GM11168 (cell line): ENCODE results near the gene DEFB124.
"Not testable (repeated sequence)": the region's sequence is repeated elsewhere in the genome, so short reads cannot be mapped to it uniquely, and the experiment has no call there.

Source experiments
- in situ Hi-C: fragments of 300-500 bp; cut with MboI; formaldehyde crosslinking; loops from one replicate; pipeline ENCODE4 v1.12.0; 2022; ENCODE audit warnings: low sequenced_read_pairs; ENCODE audit not compliant: unreplicated experiment

DEFB124 gene

GRCh38 chr20:31474758-31475427, at the start of gene DEFB124, which contains the start of gene REM1:
Gene DEFB124, minus strand, starts transcription at chr20:31475127. Its CDS starts 2,114 bp downstream, at chr20:31473013.
Gene REM1, plus strand, starts transcription at chr20:31475288. Its CDS starts 1,158 bp downstream, at chr20:31476446.
- in situ Hi-C loops = no loop called here

- in situ Hi-C loops = no loop called here
These were observed 48.7 kb upstream of the DEFB124 start for GRCh38 chr20:31523361-31524283.

GRCh38 chr20:31522731-31523130, 47.8 kb upstream of the DEFB124 start:
- in situ Hi-C loops = no loop called here

GRCh38 chr20:31521267-31521666, 46.3 kb upstream of the DEFB124 start:
- in situ Hi-C loops = not testable (repeated sequence)

- in situ Hi-C loops = no loop called here
These were observed 42.4 kb upstream of the DEFB124 start for GRCh38 chr20:31517373-31517772.

GRCh38 chr20:31516651-31517050, 41.7 kb upstream of the DEFB124 start:
- in situ Hi-C loops = no loop called here

GRCh38 chr20:31516166-31516565, 41.2 kb upstream of the DEFB124 start:
- in situ Hi-C loops = no loop called here

- in situ Hi-C loops = no loop called here
These were observed 40.8 kb upstream of the DEFB124 start for GRCh38 chr20:31515775-31516107.

GRCh38 chr20:31515072-31515774, 40.3 kb upstream of the DEFB124 start:
- in situ Hi-C loops = no loop called here

- in situ Hi-C loops = no loop called here
These were observed 39.5 kb upstream of the DEFB124 start, which contains the start of gene HM13 for GRCh38 chr20:31514154-31515071. Gene HM13, plus strand, starts transcription at chr20:31514442. Its CDS starts 110 bp downstream, at chr20:31514552.

GRCh38 chr20:31508517-31509244, 33.8 kb upstream of the DEFB124 start:
- in situ Hi-C loops = no loop called here

GRCh38 chr20:31505903-31506302, 31.0 kb upstream of the DEFB124 start:
- in situ Hi-C loops = no loop called here

GRCh38 chr20:31502884-31503673, 28.2 kb upstream of the DEFB124 start:
- in situ Hi-C loops = loop anchor here (5.0 kb wide), 1 partner anchor 51 kb away; no protein-coding TSS in a partner anchor

GRCh38 chr20:31500527-31500926, 25.6 kb upstream of the DEFB124 start:
- in situ Hi-C loops = loop anchor here (5.0 kb wide), 1 partner anchor 48 kb away; no protein-coding TSS in a partner anchor

- in situ Hi-C loops = no loop called here
These were observed 23.1 kb upstream of the DEFB124 start for GRCh38 chr20:31497838-31498540.

GRCh38 chr20:31496761-31497295, 21.9 kb upstream of the DEFB124 start:
- in situ Hi-C loops = no loop called here

- in situ Hi-C loops = no loop called here
These were observed 19.2 kb upstream of the DEFB124 start for GRCh38 chr20:31494131-31494530.
